Esophagus squamous epithelium (tissue), 5 donors: ENCODE data around the gene TTC28. TPM values are rescaled to one million over a fixed set of nuclear protein-coding genes. Genes with fewer than 3 reads are reported as not detected.

Source experiments
- DNase-seq: peaks from one replicate; lab custom pipeline; 2025; lab: John Stamatoyannopoulos, UW
- H3K27ac ChIP-seq, 4 donors: fragments of 200-600 bp; sonication (generic); one replicate each; pipeline ENCODE4 v1.5.1; 2016 to 2019; ENCODE audit warnings: mild to moderate bottlenecking in 1 of 4
- H3K27me3 ChIP-seq, 4 donors: fragments of 200-600 bp; sonication (generic); 1 replicate in 3 of 4; 2 replicates in 1 of 4; pipeline versions ENCODE4 v1.5.1 to v1.6.0; 2017 to 2021; ENCODE audit warnings: antibody characterized with exemption in 1 of 4
- H3K36me3 ChIP-seq, 3 donors: fragments of 200-600 bp; sonication (generic); one replicate each; pipeline ENCODE4 v1.5.1; 2016 to 2019
- H3K4me1 ChIP-seq, 3 donors: fragments of 200-600 bp; sonication (generic); one replicate each; pipeline ENCODE4 v1.5.1; 2017 to 2019
- H3K4me3 ChIP-seq, 4 donors: fragments of 200-600 bp; sonication (generic); 1 replicate in 3 of 4; 2 replicates in 1 of 4; pipeline ENCODE4 v1.5.1; 2016 to 2019; ENCODE audit warnings: mild to moderate bottlenecking in 2 of 4, moderate library complexity in 1 of 4
- H3K9me3 ChIP-seq, 3 donors: fragments of 200-600 bp; sonication (generic); one replicate each; pipeline ENCODE4 v1.5.1; 2016 to 2019
- CTCF ChIP-seq, 6 experiments: fragments of 450-650 bp in 4 of 6; fragments of 200-600 bp in 2 of 6; sonication (generic) in 2 of 6; IDR thresholded peaks; one replicate each; pipeline ENCODE4 v1.5.1; 2016 to 2019; ENCODE audit warnings: antibody characterized with exemption in 6 of 6, mild to moderate bottlenecking in 4 of 6, moderate library complexity in 4 of 6
- POLR2A ChIP-seq, 4 donors: fragments of 450-650 bp; IDR thresholded peaks; one replicate each; pipeline ENCODE4 v1.6.1; 2017; ENCODE audit warnings: antibody characterized with exemption in 4 of 4, mild to moderate bottlenecking in 4 of 4, moderate library complexity in 3 of 4
- WGBS, 2 donors: methylation state at CpG; one replicate each; pipeline ENCODE4 v1.1.5; 2018; 5-methylcytosine and 5-hydroxymethylcytosine counted together
- intact Hi-C: fragments of 100-400 bp; cut with DNase I; formaldehyde crosslinking; loops from one replicate; pipeline ENCODE4 v1.15.0; 2022
- total RNA-seq, 4 donors: library from RNA; depleted of rRNA; stranded (reverse); fragments of >200 nt; gene quantifications; one replicate each; pipeline ENCODE4 v1.1.0, GENCODE V29; 2016
- donor health status: DM: yes; HTN: yes; CAD: no.

TTC28 gene
- total RNA-seq, 4 donors from 2014 or later = 6.0 to 21.4 (median 7.7) TPM

- no peaks in the 10 kb centered on the region for H3K9me3 ChIP-seq
- no peaks in the 10 kb centered on the region for H3K27me3 ChIP-seq
- peaks cover 0 to 6% (median 0%) of the 10 kb centered on the region in 3 donors for H3K4me1 ChIP-seq
- DNase-seq = no peak
- H3K4me3 ChIP-seq = no peak overlapping the region
- TF ChIP-seq POLR2A (IDR thresholded peaks at IDR 0.05) (no peak), CTCF (IDR thresholded peaks at IDR 0.05) (no peak)
- H3K27ac ChIP-seq = no peak overlapping the region
- WGBS, 2 donors = 70 to 73% methylated on average over 1 of the region's 1 CpG
- intact Hi-C loops = no loop called here
- H3K36me3 ChIP-seq = peaks cover 0 to 12% (median 0%) of the 10 kb centered on the region in 3 donors
Observed at GRCh38 chr22:27973846-27974245, 705.8 kb downstream of the TTC28 start.

GRCh38 chr22:27972732-27973698, 706.6 kb downstream of the TTC28 start:
- no peak overlapping the region for H3K27ac ChIP-seq
- intact Hi-C loops = no loop called here

GRCh38 chr22:27971926-27972325, 707.7 kb downstream of the TTC28 start:
- H3K4me1 ChIP-seq = peaks cover 0 to 6% (median 0%) of the 10 kb centered on the region in 3 donors
- WGBS, 2 donors = 88 to 93% methylated on average over 1 of the region's 1 CpG
- no peak for DNase-seq
- H3K27ac ChIP-seq = no peak overlapping the region
- TF ChIP-seq CTCF (IDR thresholded peaks at IDR 0.05) (no peak), POLR2A (IDR thresholded peaks at IDR 0.05) (no peak)
- intact Hi-C loops = no loop called here
- H3K9me3 ChIP-seq = no peaks in the 10 kb centered on the region
- no peaks in the 10 kb centered on the region for H3K36me3 ChIP-seq
- H3K4me3 ChIP-seq = no peak overlapping the region
- no peaks in the 10 kb centered on the region for H3K27me3 ChIP-seq

More at GRCh38 chr22:27972732-27973698, 706.6 kb downstream of the TTC28 start:
- 84% methylated on average over 6 to 9 of the region's 9 CpGs for WGBS, 2 donors
- no peak for TF ChIP-seq POLR2A (IDR thresholded peaks at IDR 0.05)
- no peak for TF ChIP-seq CTCF (IDR thresholded peaks at IDR 0.05)
- Histone ChIP-seq H3K4me1 (peaks cover 0 to 6% (median 0%) of the 10 kb centered on the region in 3 donors), H3K36me3 (peaks cover 0 to 4% (median 0%) of the 10 kb centered on the region in 3 donors), H3K27me3 (no peaks in the 10 kb centered on the region), H3K4me3 (no peak overlapping the region), H3K9me3 (no peaks in the 10 kb centered on the region)
- no peak for DNase-seq

- intact Hi-C loops = no loop called here
- H3K27me3 ChIP-seq = no peaks in the 10 kb centered on the region
- no peak for TF ChIP-seq POLR2A (IDR thresholded peaks at IDR 0.05)
- no peak for TF ChIP-seq CTCF (IDR thresholded peaks at IDR 0.05)
- no peaks in the 10 kb centered on the region for H3K36me3 ChIP-seq
- no peak for DNase-seq
- H3K9me3 ChIP-seq = no peaks in the 10 kb centered on the region
- H3K4me1 ChIP-seq = peaks cover 0 to 4% (median 0%) of the 10 kb centered on the region in 3 donors
- 70 to 92% methylated on average over 1 of the region's 1 CpG for WGBS, 2 donors
- no peak overlapping the region for H3K4me3 ChIP-seq
- no peak overlapping the region for H3K27ac ChIP-seq
Observed at GRCh38 chr22:27970596-27971220, 708.9 kb downstream of the TTC28 start.
